ENCODE measurements around the gene RDH5.

Gene RDH5

DNA sequence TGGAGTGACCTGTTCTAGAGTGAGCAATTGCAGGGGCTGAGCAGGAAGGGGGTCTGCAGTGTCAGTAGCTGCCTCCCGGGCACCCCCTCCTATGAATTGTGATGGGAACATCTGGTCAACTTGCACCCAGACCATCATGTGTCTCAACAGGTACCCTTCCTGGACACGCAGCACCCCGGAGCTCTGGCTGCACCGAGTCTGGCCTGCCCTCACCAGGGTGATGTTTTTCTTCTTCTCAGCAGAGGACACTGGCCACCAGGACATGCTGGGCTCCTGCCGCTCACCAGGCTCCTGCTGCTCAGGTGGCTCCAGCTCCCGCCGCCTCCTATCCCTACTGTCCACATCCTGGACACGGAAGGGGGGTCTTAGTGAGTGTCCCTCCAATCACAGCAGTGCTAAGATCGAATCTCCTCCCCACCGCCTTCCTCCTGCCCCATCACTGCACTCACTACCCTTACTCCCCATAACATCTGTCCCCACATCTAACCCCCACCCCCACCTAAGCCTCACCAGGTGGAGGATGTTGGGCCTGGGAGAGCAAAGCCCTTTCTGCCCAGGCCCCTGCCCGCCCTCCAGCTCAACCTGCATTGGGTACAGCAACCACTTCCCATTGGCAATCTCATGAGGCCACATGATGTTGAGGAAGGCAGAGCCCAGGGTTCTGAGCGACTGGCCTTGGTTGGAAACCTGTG is 27.4 kb upstream of the RDH5 start:
- TF ChIP-seq, protein P1, sequence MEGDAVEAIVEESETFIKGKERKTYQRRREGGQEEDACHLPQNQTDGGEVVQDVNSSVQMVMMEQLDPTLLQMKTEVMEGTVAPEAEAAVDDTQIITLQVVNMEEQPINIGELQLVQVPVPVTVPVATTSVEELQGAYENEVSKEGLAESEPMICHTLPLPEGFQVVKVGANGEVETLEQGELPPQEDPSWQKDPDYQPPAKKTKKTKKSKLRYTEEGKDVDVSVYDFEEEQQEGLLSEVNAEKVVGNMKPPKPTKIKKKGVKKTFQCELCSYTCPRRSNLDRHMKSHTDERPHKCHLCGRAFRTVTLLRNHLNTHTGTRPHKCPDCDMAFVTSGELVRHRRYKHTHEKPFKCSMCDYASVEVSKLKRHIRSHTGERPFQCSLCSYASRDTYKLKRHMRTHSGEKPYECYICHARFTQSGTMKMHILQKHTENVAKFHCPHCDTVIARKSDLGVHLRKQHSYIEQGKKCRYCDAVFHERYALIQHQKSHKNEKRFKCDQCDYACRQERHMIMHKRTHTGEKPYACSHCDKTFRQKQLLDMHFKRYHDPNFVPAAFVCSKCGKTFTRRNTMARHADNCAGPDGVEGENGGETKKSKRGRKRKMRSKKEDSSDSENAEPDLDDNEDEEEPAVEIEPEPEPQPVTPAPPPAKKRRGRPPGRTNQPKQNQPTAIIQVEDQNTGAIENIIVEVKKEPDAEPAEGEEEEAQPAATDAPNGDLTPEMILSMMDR (IDR thresholded peaks at IDR 0.05): no peak

DNA sequence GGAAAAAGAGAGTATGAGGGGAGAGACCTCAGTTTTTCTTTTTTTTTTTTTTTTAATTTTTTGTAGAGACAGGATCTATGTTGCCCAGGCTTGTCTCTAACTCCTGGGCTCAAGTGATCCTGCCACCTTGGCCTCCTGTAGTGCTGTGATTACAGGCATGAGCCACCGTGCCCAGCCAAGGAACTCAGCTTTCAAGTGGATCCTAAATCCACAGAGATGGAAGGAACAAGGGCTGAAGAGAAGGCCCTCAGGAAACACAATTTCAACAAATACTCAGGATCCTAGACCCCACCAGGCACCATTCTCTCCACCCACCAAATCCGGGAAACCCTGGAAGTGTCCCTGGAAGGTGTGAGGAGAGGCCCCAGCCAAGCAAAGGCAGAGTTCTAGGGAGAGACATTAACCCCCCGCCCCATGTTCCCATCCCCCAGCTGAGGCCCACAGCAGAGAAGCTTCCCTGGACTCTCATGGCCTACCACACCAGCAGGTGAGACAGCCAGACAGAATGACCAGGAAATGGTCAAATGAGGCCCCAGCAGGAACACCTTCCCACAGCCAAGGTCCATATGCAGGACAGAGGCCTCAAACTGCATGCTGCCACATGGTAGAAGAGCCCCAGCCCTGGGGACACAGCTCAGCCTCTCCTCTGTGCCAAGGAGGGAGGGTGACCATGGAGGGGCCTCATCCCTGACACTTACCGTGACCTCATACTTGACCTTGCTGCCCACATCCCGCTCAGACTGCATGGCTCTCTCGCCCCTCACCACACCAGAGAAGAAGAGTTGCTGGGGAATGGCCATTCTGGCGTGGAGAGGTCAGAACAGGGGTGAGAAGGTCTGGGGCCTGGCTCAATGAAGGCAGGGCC is 26.6 kb upstream of the RDH5 start:
- TF ChIP-seq, protein P1 (IDR thresholded peaks at IDR 0.05): no peak

DNA sequence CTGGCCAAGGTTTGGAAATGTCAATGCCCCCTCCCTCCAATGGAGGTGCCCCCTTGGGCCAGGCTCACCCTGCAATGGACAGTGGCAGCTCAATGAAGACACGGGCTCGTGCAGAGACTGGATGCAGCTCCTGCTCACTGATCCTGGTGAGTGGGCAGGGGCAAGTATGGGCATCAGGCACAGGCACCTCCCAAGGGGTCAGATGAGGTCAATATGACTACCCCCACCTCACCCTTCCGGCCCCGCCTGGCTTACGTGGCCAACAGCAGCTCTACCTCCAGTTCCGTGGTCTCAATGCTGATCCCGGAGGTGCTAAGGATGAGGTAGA is 26.0 kb upstream of the RDH5 start:
- TF ChIP-seq, protein P1 (IDR thresholded peaks at IDR 0.05): no peak

GRCh38 chr12:55694651-55695050 is 25.5 kb upstream of the RDH5 start:
- TF ChIP-seq, protein P1 (IDR thresholded peaks at IDR 0.05): no peak

- TF ChIP-seq, protein P1 (IDR thresholded peaks at IDR 0.05): no peak
These were observed 24.8 kb upstream of the RDH5 start for GRCh38 chr12:55695349-55695748.

DNA sequence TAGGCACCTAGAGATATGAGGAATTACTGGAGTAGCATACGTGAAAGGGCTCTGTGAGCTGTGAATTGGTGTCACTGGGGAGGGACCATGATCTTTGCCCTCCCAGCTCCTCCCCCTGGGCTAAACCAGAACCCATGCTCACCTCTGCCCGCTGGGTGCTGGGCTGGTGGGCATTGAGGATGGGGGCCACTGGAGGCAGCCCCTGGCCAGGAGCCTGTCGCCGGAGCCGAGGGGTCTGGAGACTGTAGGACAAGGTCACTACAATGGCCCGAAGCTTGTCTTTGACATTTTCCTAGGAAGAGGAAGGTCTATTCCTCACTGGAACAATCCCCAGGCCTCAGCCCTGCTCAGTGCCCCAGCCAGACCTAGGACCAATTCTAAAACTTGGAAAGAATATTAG is 24.1 kb upstream of the RDH5 start:
- TF ChIP-seq, protein P1 (IDR thresholded peaks at IDR 0.05): no peak

- TF ChIP-seq, protein P1 (IDR thresholded peaks at IDR 0.05): no peak
These were observed 23.3 kb upstream of the RDH5 start for GRCh38 chr12:55696796-55697462.

All from LNCAP (cell line).